ENCODE data around the gene NCOA3.

DNA sequence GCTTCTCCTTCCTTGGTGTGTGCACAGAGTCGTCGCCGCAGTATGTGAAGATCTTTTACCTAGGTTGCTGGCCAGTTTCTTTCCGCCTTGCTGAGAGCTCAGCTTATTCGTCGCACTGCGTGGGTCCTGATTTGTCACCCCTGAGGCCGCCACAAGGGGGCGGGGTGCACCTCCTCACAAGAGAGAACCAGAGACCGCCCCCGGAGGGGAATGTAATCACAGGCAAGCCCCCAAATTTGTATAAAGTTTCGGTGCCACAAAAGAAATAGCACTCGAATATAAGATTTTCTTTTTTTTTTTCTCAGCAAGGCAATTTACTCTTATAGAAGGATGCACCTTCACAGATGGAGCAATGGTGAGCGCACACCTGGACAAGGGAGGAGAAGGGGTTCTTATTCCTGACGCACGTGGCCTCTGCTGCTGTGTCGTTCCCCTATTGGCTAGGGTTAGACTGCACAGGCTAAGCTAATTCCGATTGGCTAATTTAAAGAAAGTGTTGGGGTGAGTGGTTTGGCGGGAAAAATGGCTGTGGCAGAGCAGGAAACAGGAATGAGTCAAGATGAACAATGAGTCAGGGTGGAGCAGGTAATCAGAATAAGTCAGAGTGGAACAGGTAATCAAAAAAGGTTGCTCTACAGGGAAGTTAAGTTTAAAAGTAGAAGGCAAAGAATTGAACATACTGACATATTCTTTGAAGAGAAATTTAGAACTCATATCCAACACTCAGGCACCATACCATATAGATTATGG lies 19.5 kb downstream of the NCOA3 start:
- TF ChIP-seq CTCF (conservative IDR thresholded peaks at IDR 0.05; ENCODE audit: low read depth, low read length): peak; percentile 33
- TF ChIP-seq EZH2 (IDR thresholded peaks at IDR 0.05; ENCODE audit: low read length, unreplicated experiment): no peak
